ENCODE measurements around the gene TUFM. TPM values are rescaled to one million over a fixed set of nuclear protein-coding genes. Genes with fewer than 3 reads are reported as not detected.

The TUFM gene
- total RNA-seq, 1 experiment from 2014 or later = 198 TPM

DNA sequence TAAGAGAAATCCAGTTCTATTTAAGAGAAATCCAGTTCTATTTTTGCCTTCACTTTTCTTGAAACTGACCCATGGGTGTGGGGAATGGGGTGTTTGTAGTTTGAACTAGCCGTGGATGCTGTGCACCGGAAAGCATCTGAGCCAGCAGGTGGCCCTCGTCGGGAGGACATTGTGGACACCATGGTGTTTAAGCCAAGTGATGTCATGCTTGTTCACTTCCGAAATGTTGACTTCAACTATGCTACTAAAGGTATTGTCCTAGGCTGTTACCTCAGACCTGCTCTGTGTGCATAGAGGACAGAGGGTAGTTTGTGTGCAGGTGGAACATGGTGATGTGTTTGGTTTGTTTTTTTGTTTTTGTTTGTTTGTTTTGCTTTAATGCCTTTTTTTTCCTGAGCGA lies 20.0 kb downstream of the TUFM start:
- ChIA-PET CTCF (interaction anchor here (1.2 kb wide), 1 partner anchor 19 kb away, joined by 4 read pairs; no protein-coding TSS in a partner anchor), POLR2A (interaction anchor here (5.4 kb wide), 1 partner anchor 20 kb away, joined by 104 read pairs; the partner anchor contains the start of gene TUFM)
- peak; percentile 30 for DNase-seq (ENCODE audit: unreplicated experiment)
- peak overlapping the region; percentile 91 for H3K4me3 Mint-ChIP-seq (ENCODE audit: unreplicated experiment)
- H3K27me3 Mint-ChIP-seq (ENCODE audit: insufficient read depth, unreplicated experiment) = no peaks in the 10 kb centered on the region
- peaks cover 66% of the 10 kb centered on the region for H3K36me3 Mint-ChIP-seq (ENCODE audit: insufficient read depth, unreplicated experiment)
- TF ChIP-seq, protein P1, sequence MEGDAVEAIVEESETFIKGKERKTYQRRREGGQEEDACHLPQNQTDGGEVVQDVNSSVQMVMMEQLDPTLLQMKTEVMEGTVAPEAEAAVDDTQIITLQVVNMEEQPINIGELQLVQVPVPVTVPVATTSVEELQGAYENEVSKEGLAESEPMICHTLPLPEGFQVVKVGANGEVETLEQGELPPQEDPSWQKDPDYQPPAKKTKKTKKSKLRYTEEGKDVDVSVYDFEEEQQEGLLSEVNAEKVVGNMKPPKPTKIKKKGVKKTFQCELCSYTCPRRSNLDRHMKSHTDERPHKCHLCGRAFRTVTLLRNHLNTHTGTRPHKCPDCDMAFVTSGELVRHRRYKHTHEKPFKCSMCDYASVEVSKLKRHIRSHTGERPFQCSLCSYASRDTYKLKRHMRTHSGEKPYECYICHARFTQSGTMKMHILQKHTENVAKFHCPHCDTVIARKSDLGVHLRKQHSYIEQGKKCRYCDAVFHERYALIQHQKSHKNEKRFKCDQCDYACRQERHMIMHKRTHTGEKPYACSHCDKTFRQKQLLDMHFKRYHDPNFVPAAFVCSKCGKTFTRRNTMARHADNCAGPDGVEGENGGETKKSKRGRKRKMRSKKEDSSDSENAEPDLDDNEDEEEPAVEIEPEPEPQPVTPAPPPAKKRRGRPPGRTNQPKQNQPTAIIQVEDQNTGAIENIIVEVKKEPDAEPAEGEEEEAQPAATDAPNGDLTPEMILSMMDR (IDR thresholded peaks at IDR 0.05; ENCODE audit: unreplicated experiment) = no peak
- peak overlapping the region; percentile 63 for H3K27ac Mint-ChIP-seq (ENCODE audit: low read depth, unreplicated experiment)
- H3K9me3 Mint-ChIP-seq (ENCODE audit: unreplicated experiment) = no peaks in the 10 kb centered on the region
- no TSS peak for BruUV-seq (replicated peaks)
- H3K4me1 Mint-ChIP-seq (ENCODE audit: insufficient read depth, unreplicated experiment) = peaks cover 23% of the 10 kb centered on the region
- intact Hi-C loops (cut with micrococcal nuclease) = loop anchor here (1.0 to 2.0 kb wide), 2 partner anchors 37 to 119 kb away; partner anchors contain the start of gene SH2B1

DNA sequence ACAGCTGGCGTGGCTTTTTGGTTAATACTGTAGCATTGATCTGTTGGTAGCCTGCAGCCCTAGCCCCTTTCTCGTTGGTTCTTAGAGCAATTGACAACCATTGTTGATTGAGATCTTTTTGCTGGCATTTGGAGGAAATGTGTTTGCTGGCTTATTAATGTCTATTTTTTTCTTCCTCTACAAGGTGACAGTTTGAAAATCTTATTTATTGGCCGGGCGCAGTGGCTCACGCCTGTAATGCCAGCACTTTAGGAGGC lies 21.5 kb downstream of the TUFM start:
- CTCF ChIA-PET = interaction anchor here (1.0 kb wide), 1 partner anchor 121 kb away, joined by 3 read pairs; no protein-coding TSS in a partner anchor
- peaks cover 28% of the 10 kb centered on the region for H3K4me1 Mint-ChIP-seq (ENCODE audit: insufficient read depth, unreplicated experiment)
- peak overlapping the region; percentile 91 for H3K4me3 Mint-ChIP-seq (ENCODE audit: unreplicated experiment)
- H3K9me3 Mint-ChIP-seq (ENCODE audit: unreplicated experiment) = no peaks in the 10 kb centered on the region
- TSS peak; percentile 49 for BruUV-seq (replicated peaks)
- intact Hi-C loops (cut with micrococcal nuclease) = no loop called here
- H3K27ac Mint-ChIP-seq (ENCODE audit: low read depth, unreplicated experiment) = peak overlapping the region; percentile 96
- no peak for DNase-seq (ENCODE audit: unreplicated experiment)
- peaks cover 51% of the 10 kb centered on the region for H3K36me3 Mint-ChIP-seq (ENCODE audit: insufficient read depth, unreplicated experiment)
- no peaks in the 10 kb centered on the region for H3K27me3 Mint-ChIP-seq (ENCODE audit: insufficient read depth, unreplicated experiment)
- TF ChIP-seq, protein P1 (IDR thresholded peaks at IDR 0.05; ENCODE audit: unreplicated experiment) = no peak
- POLR2A ChIA-PET = interaction anchor here (0.6 to 5.4 kb wide), 4 partner anchors 21 to 1545 kb away, joined by 3 to 104 read pairs (median 10); partner anchors contain the start of genes SH2B1 and TUFM

DNA sequence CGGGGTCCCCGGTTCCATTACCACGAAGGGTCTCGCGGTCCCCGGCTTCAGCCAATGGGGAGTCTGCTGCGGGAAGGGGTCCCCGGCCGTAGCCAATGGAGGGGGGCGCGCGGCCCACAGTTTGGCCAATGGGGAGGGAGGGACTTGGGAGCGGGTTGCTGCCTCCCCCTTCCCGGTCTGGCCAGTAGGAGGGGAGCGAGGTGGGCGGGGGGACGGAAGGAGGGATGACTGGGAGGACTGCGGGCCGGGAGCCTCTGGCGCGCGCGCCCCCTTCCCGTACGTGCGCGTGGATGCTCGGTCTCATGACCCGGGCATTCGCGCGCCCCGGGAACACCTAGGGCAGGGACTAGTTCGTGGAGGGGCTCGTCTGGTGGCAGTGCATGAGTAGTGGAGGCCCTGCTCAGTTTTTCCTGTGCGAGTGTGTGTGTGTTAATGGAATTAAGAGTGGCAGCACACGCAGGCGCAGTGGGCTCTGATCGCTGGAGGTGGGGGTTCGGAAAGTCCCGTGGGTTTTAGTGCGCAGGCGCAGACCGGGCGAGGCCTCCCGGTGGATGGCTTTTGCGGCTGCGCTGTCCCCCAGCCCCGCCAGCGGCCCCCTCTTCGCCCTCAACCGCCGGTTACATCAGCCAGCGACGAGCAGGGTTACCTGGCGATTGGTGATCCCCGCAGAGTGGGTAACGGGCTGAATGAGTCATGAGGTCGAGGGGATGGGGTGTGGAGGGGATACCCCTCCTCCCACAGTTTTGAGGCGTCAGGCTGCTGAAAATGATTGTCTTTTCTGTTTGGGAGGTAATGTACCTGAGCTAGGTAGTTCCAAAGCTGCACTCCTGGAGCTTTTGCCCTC lies 22.1 kb downstream of the TUFM start:
- CTCF ChIA-PET = interaction anchor here (0.6 to 1.0 kb wide), 2 partner anchors 121 to 153 kb away, joined by 3 to 4 read pairs; no protein-coding TSS in a partner anchor
- H3K4me1 Mint-ChIP-seq (ENCODE audit: insufficient read depth, unreplicated experiment) = peaks cover 28% of the 10 kb centered on the region
- H3K4me3 Mint-ChIP-seq (ENCODE audit: unreplicated experiment) = peak overlapping the region; percentile 91
- TF ChIP-seq, protein P1 (IDR thresholded peaks at IDR 0.05; ENCODE audit: unreplicated experiment) = peak; percentile 18
- DNase-seq (ENCODE audit: unreplicated experiment) = peak; percentile 96
- no TSS peak for BruUV-seq (replicated peaks)
- intact Hi-C loops (cut with micrococcal nuclease) = no loop called here
- POLR2A ChIA-PET = interaction anchor here (0.6 to 5.4 kb wide), 10 partner anchors 22 to 1545 kb away, joined by 3 to 104 read pairs (median 6); partner anchors contain the start of genes NFATC2IP, RABEP2, SH2B1 and SPNS1
- peak overlapping the region; percentile 96 for H3K27ac Mint-ChIP-seq (ENCODE audit: low read depth, unreplicated experiment)
- peaks cover 46% of the 10 kb centered on the region for H3K36me3 Mint-ChIP-seq (ENCODE audit: insufficient read depth, unreplicated experiment)
- no peaks in the 10 kb centered on the region for H3K27me3 Mint-ChIP-seq (ENCODE audit: insufficient read depth, unreplicated experiment)
- H3K9me3 Mint-ChIP-seq (ENCODE audit: unreplicated experiment) = no peaks in the 10 kb centered on the region

DNA sequence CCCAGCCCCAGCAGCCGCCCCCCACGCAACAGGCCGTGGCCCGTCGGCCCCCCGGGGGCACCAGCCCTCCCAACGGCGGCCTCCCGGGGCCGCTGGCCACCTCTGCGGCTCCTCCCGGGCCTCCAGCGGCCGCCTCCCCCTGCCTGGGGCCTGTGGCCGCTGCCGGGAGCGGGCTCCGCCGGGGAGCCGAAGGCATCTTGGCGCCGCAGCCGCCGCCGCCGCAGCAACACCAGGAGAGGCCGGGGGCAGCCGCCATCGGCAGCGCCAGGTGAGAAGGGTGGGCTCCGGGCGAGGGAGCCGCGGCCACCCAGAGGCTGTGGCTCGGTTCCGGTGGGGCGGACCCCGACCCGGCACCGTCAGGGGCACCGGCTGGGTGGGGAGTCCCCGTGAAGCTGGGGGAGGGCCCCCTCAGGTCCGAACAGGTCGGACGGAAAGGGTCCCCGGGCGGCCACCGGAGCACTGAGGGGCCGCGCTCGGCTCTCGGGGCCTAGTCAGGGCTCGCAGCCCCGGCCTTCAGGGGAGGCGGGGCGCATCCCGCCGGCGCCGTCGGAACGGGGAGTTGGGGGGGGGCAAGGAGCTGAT lies 22.8 kb downstream of the TUFM start:
- no peaks in the 10 kb centered on the region for H3K27me3 Mint-ChIP-seq (ENCODE audit: insufficient read depth, unreplicated experiment)

More for the DNA sequence above, 22.8 kb downstream of the TUFM start:
- TF ChIP-seq, protein P1 (IDR thresholded peaks at IDR 0.05; ENCODE audit: unreplicated experiment) = no peak
- peak overlapping the region; percentile 96 for H3K27ac Mint-ChIP-seq (ENCODE audit: low read depth, unreplicated experiment)
- no TSS peak for BruUV-seq (replicated peaks)
- peaks cover 28% of the 10 kb centered on the region for H3K4me1 Mint-ChIP-seq (ENCODE audit: insufficient read depth, unreplicated experiment)
- no peaks in the 10 kb centered on the region for H3K9me3 Mint-ChIP-seq (ENCODE audit: unreplicated experiment)
- ChIA-PET POLR2A (interaction anchor here (0.6 to 5.4 kb wide), 16 partner anchors 10 to 268 kb away, joined by 3 to 104 read pairs (median 6); partner anchors contain the start of genes NFATC2IP, RABEP2, SH2B1 and SPNS1), CTCF (interaction anchor here (0.6 to 1.0 kb wide), 3 partner anchors 122 to 154 kb away, joined by 3 to 6 read pairs (median 4); partner anchors contain the start of gene NFATC2IP)
- H3K4me3 Mint-ChIP-seq (ENCODE audit: unreplicated experiment) = peak overlapping the region; percentile 91
- no peak for DNase-seq (ENCODE audit: unreplicated experiment)
- intact Hi-C loops (cut with micrococcal nuclease) = no loop called here
- H3K36me3 Mint-ChIP-seq (ENCODE audit: insufficient read depth, unreplicated experiment) = peaks cover 39% of the 10 kb centered on the region
